ENCODE results near the gene SLX4IP.

The SLX4IP gene

DNA sequence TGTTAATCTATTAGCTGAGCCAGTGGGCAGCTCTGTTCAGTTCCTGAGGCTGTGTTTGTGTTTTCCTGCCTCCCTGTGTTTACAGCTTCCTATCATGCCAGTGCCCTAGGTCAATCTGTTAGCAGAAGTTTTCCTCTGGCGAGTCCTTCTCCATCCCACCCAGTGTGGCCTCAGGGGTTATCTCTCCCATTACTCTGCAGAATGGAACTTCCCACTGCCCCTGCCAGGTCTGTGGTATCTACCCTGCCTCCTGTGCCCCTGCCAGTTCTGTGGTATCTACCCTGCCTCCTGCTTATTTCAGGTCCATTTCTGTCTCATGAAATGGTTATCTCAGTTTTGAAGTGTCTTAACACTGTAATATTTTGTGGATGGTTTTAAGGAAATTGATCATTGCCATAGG, 63.1 kb downstream of the SLX4IP start:
- no peak for DNase-seq

DNA sequence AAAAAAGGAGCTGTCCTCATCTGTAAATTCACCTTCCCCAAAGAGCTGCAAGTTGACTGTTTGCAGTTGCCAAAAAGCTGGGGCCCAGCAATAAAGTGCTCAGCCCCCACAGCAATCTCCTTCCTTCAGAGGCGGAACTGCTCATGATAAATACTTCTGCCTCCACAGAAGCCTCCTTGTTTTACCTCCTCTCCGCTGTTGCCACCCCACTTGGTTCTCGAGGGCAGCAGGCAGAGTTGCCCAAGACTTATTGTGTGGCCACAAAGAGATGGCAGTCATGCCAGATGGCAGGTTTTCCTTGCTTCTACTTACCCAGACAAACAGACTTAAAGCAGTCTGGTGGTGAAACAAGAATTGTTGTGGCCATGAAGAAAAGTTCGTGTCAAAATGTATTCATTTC, 66.3 kb downstream of the SLX4IP start:
- DNase-seq = no peak

DNA sequence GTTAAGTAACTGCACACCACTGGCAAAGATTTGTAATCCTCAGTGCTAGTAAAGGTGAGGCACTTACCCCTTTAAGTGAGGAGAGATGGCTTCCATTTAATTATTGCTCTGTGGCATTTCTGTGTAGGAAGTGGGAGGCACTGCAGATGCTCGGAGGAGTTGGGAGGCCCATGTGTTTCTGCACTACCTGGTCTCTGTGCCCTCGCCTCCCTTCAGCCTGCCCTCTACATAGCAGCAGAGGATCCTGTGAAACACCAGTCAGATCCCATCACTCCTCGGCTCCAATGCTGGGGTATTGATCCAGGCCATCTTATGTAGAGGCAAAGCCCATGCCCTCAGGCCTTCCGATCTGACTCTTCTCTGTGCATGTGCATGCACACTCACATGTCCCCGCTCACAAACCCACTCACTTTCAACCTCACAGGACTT, 67.0 kb downstream of the SLX4IP start:
- DNase-seq = no peak

DNA sequence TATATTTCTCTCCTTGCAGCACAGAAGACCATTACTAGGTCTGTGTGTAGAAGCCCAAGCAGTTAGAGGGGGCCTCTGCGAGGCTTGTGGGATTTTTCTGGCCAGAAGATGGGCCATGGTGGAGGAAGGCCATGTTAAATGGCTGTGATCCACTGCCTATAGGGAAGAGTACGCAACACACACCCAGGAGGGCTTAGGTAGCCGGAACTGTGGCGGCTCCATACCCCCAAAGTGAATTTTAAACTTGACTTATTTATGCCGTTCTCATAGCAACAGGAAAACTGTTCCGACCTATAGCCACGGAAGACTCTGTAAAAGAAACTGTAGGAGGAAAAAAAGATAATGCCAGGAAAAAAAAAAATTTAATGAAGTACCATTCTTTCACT, 69.5 kb downstream of the SLX4IP start:
- no peak for DNase-seq

DNA sequence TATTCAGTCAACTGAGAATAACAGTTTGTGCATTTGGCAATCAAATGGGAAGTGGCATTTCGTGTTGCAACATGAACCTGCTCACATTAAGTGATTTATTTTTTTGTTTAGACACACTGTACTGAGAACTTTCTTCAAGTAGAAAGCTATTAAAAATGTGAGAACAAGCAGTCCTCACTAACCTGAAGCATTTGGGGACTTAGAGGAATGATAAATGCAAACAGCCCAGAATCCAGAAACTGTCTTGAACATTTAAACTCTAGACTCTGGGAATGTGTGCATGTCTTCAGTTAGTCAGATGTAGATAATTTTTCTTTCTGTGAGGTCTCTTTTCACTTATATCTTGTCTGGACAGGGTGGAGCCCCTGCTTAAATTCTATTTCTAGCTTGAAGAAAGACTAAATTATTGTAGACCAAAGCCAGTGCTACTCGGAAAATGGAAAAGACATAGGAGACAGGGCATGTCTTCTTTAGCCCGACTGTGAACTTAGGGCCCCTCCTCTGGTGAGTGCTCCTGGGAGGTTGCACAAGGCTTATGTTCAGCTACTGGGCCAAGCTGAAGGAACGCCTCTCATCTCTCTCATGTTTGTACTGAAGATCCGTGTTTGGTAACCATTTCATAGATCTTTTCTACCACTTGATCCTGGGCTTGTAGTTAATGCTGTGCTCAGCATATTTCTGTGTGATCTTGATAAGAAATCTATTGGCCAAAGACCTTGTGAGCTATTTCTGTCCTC, 70.1 kb downstream of the SLX4IP start:
- no peak for DNase-seq

DNA sequence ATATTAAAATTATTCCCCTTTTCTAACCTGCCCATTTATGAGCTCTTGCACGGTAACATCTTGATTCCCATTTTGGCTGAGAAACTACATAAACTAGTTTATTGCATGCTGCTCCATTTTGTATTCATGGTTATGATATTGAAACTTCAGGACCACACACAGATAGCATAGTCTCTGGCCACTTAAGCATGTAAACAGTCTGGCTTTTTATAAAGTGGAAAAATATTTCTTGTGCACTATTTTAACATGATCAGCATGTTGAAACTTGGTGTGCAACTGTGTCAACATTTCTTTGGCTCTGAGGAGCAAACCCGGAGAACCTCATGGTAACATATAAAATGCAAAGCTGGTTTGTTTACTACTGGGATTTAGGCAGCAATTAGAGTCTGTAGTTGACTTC, 70.7 kb downstream of the SLX4IP start:
- no peak for DNase-seq

DNA sequence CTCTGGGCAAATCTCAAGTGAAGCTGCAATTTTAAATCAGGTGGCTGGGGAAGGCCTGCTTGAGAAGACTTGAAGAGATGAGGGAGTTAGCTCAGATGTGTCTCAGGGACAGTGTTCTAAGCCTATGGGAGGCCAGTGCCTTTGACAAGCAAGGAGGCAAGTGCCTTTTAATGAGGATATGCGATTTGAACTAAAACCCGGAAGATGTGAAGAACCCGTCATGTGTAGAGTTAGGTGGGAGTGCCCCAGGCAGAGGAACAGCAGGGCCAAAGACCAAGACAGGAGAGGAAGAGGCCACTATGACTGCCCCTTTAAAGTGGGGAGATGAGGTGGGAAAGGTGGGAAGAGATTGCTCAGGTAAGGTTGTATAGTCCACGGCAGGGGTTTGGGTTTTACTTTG, 71.9 kb downstream of the SLX4IP start:
- DNase-seq = no peak

DNA sequence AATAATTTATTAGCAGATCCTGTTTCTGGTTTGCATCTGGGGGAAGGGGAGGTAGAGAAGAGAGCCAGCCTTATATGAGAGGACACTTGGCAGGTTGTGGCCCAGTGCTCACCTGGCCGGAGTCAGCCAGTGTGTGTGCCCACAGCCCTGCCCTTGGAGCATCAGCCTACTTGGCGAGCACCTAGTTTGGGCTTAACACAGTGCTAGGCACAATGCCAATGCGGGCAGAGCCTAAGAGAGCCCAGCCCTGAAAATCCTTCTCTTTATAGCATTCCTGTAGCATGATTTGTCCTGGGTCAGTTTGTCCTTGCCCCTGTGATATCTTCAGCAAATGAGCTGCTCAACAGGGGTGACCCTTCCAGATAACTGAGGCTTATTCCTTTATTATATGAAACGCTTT, 73.0 kb downstream of the SLX4IP start:
- DNase-seq = no peak

DNA sequence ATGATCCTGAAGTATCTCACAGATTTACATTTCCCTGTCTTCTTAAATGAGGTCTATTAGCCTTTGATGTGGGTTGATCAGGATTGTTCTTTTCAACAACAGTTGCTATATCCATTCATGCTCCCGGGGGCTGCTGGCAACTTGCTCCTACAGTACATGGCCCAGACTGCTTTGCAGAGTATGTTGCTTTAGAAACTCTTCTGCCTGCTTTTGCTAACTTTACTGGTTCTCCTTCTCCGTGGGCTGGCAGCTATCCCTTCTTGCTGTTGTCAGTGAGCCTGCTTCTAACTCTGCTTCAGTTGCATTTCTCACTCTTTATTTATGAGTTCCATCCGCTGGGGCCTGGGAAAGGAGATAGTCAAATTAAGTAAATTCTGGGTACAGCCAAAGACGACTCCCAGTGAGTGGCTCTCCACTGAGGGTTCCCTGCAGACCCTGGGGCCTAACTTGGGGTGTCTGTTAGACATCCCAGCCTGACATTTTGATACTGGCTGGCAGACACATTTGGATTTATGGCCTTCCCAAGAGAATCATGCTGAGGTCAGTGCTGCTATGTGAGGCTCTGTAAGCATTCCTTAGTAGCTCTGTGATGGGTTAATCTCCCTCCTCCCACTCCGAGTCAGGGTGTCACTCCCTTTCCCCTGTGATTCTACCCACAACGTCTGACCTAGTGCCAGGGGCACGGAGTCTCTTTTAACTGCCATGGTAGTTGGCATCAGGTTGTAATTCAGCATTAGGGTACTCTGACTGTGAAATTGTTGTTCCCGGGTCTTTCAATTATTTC, 73.6 kb downstream of the SLX4IP start:
- no peak for DNase-seq

DNA sequence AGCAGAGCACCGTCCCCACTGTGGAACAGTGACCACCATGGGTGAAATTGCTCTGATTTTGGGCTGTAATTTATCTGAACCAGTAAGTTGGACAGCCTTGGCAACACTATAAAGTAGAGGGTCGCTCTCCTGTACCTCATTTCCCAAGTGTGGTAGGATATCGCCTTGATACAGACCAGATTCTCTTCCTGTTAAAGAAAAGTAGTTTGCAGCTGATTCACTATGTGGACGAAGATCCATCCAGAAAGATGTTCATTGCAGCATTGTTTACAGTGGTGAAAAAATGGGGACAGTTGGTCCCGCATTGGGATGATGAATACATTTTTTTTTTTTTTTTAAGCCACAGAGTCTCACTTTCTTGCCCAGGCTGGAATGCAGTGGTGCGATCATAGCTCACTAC, 74.3 kb downstream of the SLX4IP start:
- DNase-seq = no peak

DNA sequence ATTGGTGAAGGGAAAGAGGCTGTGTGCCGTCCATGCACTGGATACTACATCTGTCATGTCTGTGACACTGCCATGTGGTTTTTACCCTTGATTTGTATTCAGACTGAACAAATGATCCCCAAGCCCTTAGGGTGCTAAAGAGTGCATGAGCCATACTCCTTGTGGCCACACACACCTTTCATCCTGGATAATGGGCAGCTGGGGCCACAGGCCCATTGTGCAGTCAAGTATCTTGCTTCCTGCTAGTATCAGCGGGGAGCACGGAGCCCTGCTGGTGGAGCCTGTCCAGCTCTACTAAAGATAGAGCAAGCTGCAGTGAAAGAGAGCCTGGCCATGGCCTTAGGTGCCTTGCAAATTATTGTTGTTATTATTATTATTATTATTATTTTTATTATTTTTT, 75.1 kb downstream of the SLX4IP start:
- no peak for DNase-seq

DNA sequence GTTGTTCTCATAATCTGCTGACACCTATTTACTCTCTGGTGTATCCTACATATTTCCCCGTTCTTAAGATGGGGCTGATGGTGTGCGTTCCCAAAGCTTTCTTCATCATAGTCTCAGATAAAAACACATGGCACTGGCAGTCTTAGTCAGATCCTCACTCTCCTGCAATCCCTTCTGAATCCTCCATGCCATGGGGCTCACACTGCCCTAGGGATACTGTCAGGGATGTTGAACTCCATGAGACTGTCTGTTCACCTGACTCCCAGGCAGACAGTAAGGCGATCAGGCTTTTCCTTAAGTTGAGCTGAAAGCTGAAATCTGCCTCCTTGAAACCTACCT, 76.0 kb downstream of the SLX4IP start:
- no peak for DNase-seq

DNA sequence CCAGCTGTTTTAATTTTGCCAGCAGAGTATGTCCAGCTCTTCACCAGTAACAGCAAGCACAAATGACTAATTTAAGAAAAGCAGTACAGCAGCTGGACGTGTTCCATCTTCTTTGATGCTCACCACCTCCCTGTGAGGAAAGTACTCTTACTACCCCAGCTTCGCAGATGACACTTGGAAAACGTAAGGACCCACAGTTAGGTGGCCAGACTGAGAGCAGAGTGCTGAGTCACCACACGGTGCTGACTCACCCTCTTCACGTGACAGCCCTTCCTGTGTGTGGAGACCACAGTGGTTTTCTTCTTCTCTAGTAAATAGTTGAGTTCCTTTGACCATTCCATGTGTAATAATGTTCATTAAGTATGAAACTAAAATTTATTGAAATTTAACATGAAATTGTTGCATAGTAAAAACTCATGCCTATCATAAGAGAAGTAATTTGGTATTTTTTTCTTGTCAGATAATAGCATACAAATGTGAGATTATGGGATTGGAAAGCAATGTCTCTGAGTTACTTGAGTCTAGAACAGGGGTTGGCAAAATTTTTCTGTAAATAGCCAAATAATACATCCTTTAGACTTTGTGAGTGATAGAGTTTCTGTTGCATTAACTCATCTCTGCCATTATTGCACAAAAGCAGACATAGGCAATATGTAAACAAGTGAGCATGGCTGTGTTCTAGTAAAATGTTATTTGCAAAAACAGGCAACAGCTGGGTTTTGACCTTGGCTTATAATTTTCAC, 76.6 kb downstream of the SLX4IP start:
- no peak for DNase-seq

DNA sequence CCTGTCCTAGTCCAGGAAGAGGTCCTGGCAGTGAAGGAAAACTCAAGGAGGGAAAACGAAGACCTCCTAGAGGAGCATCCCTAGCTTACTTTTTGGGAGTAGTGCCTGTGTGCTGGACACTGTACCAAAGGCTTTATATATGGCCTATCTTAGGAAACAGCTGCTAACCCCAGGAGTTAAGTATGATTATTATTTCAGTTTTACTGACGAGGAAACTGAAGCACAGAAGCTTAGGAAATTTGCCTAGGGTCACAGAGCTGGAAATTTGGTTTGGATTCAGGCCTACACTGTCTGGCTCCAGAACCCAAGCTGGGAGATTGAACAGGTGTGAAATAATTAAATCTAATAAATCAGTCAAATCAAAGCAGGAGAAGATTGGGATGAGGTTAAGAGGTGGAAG, 78.0 kb downstream of the SLX4IP start:
- DNase-seq = no peak

DNA sequence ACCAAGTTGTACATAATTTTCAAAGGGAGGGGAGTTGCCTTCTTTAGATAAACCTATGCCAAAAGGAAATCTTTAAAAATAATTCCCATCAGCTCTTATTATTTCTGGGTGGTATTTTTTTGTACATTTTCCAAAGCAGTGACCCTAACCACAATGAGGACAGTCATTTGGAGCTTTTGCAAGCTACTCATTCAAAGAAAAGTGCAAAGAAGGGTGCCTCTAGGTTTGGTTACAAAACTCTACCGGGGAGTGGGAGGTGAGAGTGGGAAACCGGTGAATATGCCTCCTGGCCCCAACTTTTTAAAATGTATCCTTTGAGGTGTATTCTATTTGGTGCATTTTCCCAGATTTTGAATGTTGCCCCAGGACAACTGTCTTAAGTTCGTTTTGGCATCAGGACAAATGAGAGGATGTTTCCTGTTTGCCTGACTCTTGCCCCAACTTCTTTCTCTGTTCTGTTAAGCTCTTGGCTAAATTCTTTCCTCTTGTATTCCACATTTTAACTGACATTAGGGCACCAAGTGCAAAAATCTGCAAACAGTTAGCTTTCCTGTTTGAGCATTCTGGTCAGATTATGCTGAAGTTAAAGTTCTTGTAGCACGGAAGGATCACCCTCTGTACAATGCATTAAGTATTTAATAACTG, 78.9 kb downstream of the SLX4IP start:
- DNase-seq = no peak

DNA sequence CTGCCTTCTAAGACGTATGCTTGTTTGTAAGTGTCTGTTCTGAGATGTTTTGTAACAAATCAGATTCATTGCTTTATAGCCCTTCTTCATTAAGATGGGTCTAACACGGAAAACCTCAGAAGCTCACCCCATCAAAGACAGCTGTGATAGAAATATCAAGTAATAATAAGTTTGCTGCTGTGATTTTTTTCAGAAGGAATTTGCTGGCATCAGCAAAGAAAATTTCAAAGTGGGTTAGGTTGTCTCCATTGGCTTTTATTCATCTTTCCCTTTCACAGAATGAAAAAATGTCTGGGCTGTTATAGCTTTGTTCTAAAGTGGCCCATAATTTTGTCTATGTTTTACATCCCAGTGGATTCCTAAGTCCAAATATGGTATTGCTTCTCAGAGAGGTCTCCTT, 81.4 kb downstream of the SLX4IP start:
- DNase-seq = no peak

DNA sequence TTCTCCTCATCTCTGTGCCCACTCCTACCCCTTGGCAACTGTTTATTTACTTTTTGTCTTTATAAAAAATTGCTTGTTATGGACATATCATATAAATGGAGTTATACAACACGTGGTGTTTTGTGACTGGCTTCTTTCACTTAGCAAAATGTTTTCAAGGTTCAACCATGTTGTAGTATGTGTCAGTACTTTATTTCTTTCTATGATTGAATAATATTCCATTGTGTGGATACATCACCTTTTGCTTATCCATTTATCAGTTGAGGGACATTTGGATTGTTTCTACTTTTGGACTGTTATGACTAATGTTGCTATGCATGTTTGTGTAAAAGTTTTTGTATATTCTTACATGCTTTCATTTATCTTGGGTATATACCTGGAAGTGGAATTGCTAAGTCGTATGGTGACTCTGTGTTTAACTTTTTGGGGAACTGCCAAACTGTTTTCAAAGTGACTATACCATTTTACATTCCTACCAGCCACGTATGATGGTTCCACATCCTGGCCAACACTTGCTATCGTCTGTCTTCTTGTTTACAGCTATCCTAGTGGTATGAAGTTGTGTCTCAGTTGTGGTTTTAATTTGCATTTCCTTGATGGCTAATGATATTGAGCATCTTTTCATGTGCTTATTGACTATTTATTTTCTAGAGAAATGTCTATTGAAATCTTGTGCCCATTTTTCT, 84.4 kb downstream of the SLX4IP start:
- no peak for DNase-seq

DNA sequence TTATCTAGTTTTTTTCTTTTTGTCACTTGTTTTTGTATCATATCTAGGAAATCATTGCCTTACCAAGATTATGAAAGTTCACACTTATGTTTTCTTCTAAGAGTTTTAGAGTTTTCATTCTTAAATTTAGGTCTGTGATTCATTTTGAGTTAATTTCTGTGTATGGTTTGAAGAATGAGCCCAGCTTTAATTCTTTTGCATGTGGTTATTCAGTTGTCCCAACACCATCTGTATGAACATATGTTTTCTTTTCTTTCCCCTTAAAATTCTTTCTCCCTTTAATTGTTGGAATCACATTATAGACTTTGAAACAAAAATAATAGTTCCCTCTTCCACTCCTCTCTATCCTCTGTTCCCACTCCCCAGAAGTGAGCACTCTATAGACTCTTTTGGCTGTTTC, 85.4 kb downstream of the SLX4IP start:
- no peak for DNase-seq

DNA sequence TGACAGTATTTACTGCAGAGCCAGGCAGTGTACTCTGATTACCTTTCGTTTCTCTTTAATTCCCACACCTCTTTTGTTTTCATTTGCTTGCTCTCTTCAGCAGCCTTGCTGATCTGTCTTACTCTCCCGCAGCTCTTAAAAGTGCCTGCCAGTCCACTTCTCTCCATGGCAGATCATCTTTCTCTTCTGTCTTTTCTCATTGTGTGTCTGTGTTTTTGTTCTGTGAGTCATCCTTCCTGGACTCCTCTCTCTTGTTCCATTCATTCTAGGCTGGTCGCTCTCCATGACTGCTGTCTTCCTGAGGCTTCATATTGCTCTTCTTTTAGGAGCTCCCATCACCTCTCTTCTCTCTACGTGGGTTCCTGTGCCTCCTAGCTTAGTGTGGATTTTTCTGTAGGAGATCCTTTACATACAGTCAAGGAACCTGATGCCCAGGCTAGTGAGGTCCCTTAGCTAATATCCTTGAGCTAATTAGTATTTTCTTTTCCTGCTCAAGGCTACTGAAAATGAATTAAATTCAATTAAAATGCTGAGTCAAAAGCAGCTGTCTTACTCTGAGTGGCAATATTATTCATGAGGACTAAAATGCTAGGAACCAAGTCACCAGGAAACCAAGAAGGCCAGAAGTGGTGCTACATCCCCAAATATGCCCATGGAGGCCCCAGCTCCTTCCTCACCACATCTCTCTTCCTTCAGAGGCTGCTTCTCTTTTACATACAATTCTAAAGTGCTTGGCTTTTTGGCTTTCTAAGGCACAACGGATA, 86.1 kb downstream of the SLX4IP start:
- no peak for DNase-seq

DNA sequence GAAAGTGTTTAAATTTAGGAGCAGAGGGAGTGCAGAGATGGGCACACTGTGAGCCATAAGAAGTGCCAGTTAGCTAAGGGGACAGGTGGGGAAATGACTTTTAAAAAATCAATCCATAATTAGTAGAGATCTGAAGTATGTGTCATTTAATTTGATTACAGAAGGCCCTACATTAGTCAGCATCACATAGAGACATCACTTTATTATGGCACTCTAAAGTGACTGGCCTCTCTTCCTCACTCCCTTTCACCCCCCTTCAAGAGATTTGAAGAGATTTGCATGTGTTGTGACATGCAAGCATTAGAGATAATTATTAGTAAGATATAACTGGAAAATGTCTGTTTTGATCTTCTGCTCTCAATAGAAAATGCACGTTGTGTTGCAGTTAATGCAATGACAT, 86.7 kb downstream of the SLX4IP start:
- no peak for DNase-seq

DNA sequence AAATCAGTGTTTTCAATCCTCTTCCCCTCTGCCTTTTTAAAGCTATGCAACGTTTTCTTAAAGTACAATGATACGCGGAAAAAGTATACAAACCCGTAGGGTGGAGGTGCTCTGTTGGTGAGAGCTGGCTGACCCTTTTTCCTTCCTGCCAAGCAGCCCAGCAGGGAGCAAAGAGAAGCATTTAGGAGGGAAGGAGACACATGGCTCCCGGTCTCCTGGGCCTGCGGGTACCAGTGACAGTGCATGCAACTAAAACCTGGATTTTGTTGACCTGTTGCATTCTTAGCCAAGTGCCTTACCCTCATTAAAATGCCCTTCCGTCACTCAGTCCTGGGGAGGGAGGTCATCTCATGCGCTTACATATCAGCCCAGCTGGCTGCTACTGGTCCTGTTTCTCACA, 87.2 kb downstream of the SLX4IP start:
- DNase-seq = no peak

DNA sequence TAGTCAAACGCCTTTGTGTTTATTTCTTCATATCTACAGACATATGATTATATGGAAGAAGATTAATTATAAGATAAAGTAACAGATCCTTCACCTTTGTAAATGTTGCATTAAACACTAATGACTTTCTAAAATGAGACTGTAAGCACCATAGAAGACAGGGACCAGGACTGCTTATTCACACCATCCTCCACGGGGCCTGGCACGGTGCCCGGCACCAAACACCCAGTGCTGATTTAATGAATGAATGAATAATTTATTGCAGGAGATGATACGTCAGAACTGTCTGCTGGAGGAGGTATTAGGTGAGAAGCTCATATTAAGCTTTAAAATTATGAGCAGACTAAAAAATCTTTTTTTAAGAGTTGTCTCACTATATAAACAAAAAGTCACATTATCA, 88.3 kb downstream of the SLX4IP start:
- no peak for DNase-seq
